Adrenal gland (tissue), 12 donors: Measurements from ENCODE around the gene GRAMD1B. TPM values are rescaled to one million over a fixed set of nuclear protein-coding genes. Genes with fewer than 3 reads are reported as not detected.

Source experiments
- DNase-seq, 7 donors: peaks; one replicate each; pipeline ENCODE4 v3.0.0-alpha.2; 2019 to 2020
- H3K27ac ChIP-seq, 5 donors: fragments of 200-600 bp; sonication (generic) in 4 of 5; 1 replicate in 3 of 5; 2 replicates in 2 of 5; pipeline versions ENCODE4 v1.5.1 to v1.8.0; 2016 to 2020; ENCODE audit warnings: mild to moderate bottlenecking in 1 of 5
- H3K27me3 ChIP-seq: fragments of 200-600 bp; 2 replicates; pipeline ENCODE4 v1.8.0; 2021
- H3K36me3 ChIP-seq, 2 donors: fragments of 200-600 bp; replicated peaks in 1 of 2; 1 replicate in 1 of 2; 2 replicates in 1 of 2; pipeline versions ENCODE4 v1.5.1 to v1.8.0; 2018 to 2022
- H3K4me1 ChIP-seq, 2 donors: fragments of 200-600 bp; replicated peaks in 1 of 2; 1 replicate in 1 of 2; 2 replicates in 1 of 2; pipeline versions ENCODE4 v1.5.1 to v1.8.0; 2018 to 2021
- H3K4me3 ChIP-seq, 4 donors: fragments of 200-600 bp; sonication (generic) in 3 of 4; one replicate each; pipeline ENCODE4 v1.5.1; 2016 to 2018
- H3K9me3 ChIP-seq, 3 donors: fragments of 200-600 bp; sonication (generic) in 1 of 3; replicated peaks in 1 of 3; 1 replicate in 2 of 3; 2 replicates in 1 of 3; pipeline versions ENCODE4 v1.5.1 to v1.8.0; 2016 to 2021
- POLR2A ChIP-seq, 2 donors: fragments of 450-650 bp; IDR thresholded peaks; one replicate each; pipeline ENCODE4 v1.6.1; 2017; ENCODE audit warnings: antibody characterized with exemption in 2 of 2, mild to moderate bottlenecking in 2 of 2, moderate library complexity in 1 of 2
- WGBS, 4 donors: extraction: QIAGEN DNeasy Blood & Tissue Kit in 2 of 4; methylation state at CpG; one replicate each; pipeline versions ENCODE4 v1.1.5 to v1.1.7; 2013 to 2017; 5-methylcytosine and 5-hydroxymethylcytosine counted together
- intact Hi-C, 2 donors: fragments of 100-400 bp; cut with DNase I; formaldehyde crosslinking; loops; one replicate each; pipeline versions ENCODE4 v1.14.1 to v1.15.0; 2022 to 2023
- polyA plus RNA-seq, 3 donors: library from polyadenylated mRNA; stranded (reverse); fragments of 200-250 nt in 2 of 3; fragments of 350-450 nt in 1 of 3; fragmentation: Illumina TruSeq in 1 of 3; extraction: RNeasy Lipid Tissue Mini Kit (QIAGEN cat#74804) in 1 of 3; gene quantifications; one replicate each; pipeline ENCODE4 v1.2.3, GENCODE V29; 2013 to 2014
- total RNA-seq, 9 donors: library from RNA; depleted of rRNA in 4 of 9; stranded (reverse); fragments of >200 nt in 4 of 9; fragments of 120-200 nt in 1 of 9; fragmentation: NEBNext Ultra II Directional in 1 of 9; extraction: Animal tissue kit (Norgen Biotek cat#: 25700) in 1 of 9; gene quantifications; one replicate each; pipeline versions ENCODE4 v1.1.0 to v1.2.4, GENCODE V29; 2013 to 2023
- TF ChIP-seq, protein P1 (sequence below), 6 experiments: fragments of 450-650 bp in 4 of 6; fragments of 200-600 bp in 2 of 6; sonication (generic) in 1 of 6; IDR thresholded peaks; 1 replicate in 5 of 6; 2 replicates in 1 of 6; pipeline versions ENCODE4 v1.5.1 to v1.8.0; 2016 to 2021; ENCODE audit warnings: antibody characterized with exemption in 6 of 6, mild to moderate bottlenecking in 2 of 6, moderate library complexity in 1 of 6
- donor health status: healthy with polysubstance abuse.
- donor health status: Bipolar disorder and iron deficiency.
- donor health status: DM: yes; HTN: yes; CAD: no.
- donor health status: DM: no; HTN: no; CAD: no.
- donor health status: DM: no; HTN: no; CAD: no.
- donor health status: DM: yes; HTN: yes; CAD: no.

GRAMD1B gene
- total and polyA plus RNA-seq, 12 donors, result 101 to 1,898 (median 285) TPM

DNA sequence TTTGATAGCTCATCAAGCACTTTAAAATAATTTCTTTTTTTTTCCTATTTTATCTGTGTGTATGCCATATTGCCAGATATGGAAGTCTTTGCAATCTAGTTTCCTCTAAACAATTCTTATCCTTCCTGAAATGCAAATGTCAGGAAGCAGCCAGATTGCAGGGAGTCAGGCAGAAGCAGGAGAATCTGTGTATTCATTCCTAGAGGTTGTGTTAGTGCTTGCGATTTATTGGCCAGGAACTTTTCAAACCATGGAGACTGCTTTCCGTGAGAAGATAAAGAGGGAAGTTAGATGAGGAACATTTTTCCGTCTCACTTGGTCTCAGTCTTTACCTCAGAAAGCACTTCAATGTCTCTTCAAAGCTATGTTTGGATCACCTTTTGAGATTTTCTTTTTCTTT, 91.9 kb downstream of the GRAMD1B start:
- intact Hi-C loops, result no loop called here
- Histone ChIP-seq H3K27ac (peak overlapping the region in 2 of 5 donors; percentile 38 to 88), H3K4me3 (no peak overlapping the region), H3K4me1 (peaks cover 45 to 90% of the 10 kb centered on the region in 2 donors), H3K27me3 (no peaks in the 10 kb centered on the region), H3K9me3 (no peaks in the 10 kb centered on the region), H3K36me3 (no peaks in the 10 kb centered on the region)
- DNase-seq, result no peak
- TF ChIP-seq POLR2A (IDR thresholded peaks at IDR 0.05), result no peak
- TF ChIP-seq, protein P1, sequence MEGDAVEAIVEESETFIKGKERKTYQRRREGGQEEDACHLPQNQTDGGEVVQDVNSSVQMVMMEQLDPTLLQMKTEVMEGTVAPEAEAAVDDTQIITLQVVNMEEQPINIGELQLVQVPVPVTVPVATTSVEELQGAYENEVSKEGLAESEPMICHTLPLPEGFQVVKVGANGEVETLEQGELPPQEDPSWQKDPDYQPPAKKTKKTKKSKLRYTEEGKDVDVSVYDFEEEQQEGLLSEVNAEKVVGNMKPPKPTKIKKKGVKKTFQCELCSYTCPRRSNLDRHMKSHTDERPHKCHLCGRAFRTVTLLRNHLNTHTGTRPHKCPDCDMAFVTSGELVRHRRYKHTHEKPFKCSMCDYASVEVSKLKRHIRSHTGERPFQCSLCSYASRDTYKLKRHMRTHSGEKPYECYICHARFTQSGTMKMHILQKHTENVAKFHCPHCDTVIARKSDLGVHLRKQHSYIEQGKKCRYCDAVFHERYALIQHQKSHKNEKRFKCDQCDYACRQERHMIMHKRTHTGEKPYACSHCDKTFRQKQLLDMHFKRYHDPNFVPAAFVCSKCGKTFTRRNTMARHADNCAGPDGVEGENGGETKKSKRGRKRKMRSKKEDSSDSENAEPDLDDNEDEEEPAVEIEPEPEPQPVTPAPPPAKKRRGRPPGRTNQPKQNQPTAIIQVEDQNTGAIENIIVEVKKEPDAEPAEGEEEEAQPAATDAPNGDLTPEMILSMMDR (IDR thresholded peaks at IDR 0.05), result no peak
- WGBS, 4 donors, result 69 to 79% (median 71%) methylated on average over 3 of the region's 3 CpGs

DNA sequence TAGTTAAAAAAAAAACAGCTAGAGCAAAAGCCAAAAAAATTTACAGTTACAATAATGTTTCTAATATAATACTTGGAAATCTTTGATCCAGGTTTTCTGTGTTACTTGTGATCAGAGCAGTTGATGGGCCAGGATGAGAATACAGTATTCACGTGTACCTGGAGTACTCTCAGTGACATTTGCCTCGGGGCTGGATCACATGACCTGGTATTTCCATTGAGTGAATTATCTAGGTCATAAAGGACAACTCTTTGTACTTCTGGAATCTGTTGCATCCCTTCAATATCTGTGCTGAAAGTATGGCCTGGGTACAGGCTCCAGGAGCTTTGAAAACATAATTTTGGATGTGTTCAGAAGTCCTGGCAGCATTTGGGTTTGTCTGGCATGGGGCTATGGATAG, 93.5 kb downstream of the GRAMD1B start:
- TF ChIP-seq POLR2A (IDR thresholded peaks at IDR 0.05), result no peak
- TF ChIP-seq, protein P1 (IDR thresholded peaks at IDR 0.05), result no peak
- Histone ChIP-seq H3K27ac (peak overlapping the region in 3 of 5 donors; percentile 26 to 72 (median 68)), H3K4me3 (no peak overlapping the region), H3K27me3 (no peaks in the 10 kb centered on the region), H3K36me3 (no peaks in the 10 kb centered on the region), H3K9me3 (no peaks in the 10 kb centered on the region), H3K4me1 (peaks cover 36 to 82% of the 10 kb centered on the region in 2 donors)
- peak in 2 of 7 donors; percentile 40 to 55 for DNase-seq
- intact Hi-C loops, result no loop called here
- WGBS, 4 donors, result 28 to 45% (median 38%) methylated on average over 2 of the region's 2 CpGs

DNA sequence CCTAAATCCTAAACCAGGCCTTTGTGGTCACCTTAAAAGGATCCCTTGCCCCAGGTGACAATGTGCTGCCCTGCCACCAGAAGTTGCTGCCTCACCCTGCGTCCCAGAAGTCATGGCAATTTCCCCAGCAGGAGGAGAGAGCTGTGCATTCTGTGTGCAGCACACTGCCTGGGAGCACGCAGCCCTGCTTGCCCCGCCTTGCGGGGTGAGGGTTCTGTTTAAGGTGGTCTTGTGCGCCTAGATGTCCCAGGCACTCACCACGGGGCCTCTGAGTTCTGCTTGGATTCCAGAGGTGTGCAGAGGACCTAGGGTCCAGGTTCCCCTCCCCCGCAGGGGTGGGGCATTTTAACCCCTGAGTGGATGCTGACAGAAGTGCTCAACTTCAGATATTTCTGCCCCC, 95.0 kb downstream of the GRAMD1B start:
- peak overlapping the region in 1 of 4 donors; percentile 50 for H3K4me3 ChIP-seq
- 39 to 58% (median 47%) methylated on average over 2 to 7 of the region's 7 CpGs; no CpG with 5 or more reads in 1 of the 4 donors for WGBS, 4 donors
- DNase-seq, result peak in 1 of 7 donors; percentile 50

DNA sequence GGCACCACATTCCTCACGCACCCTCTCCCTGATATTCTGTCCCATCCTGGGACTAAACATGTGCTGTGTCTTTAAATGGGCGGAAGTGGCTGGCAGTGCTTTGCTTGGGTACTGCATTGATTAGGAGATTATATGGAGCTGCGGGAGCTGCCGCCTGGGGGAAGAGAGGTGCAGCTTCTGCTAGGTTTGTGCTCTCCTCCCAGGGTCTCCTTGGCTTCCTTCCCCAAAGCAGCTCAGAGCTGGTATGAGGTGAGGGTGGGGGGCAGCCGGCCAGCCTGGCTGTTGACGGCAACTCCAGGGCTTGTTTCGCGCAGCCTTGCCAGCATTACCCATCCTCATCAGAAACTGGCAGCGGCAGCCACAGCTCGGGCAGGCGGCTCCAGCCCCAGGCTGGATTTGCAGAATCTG, 95.4 kb downstream of the GRAMD1B start:
- peak in 2 of 7 donors; percentile 46 to 60 for DNase-seq
- no peaks in the 10 kb centered on the region for H3K9me3 ChIP-seq
- H3K27ac ChIP-seq, result peak overlapping the region in 3 of 5 donors; percentile 58 to 73 (median 72)
- peaks cover 19 to 62% of the 10 kb centered on the region in 2 donors for H3K4me1 ChIP-seq
- peak overlapping the region in 1 of 4 donors; percentile 50 for H3K4me3 ChIP-seq
- TF ChIP-seq, protein P1 (IDR thresholded peaks at IDR 0.05), result peak in 1 of 6 experiments; percentile 7
- peak in 1 of 2 donors; percentile 33 for TF ChIP-seq POLR2A (IDR thresholded peaks at IDR 0.05)
- no peaks in the 10 kb centered on the region for H3K27me3 ChIP-seq
- 29 to 41% (median 34%) methylated on average over 8 to 11 of the region's 11 CpGs for WGBS, 4 donors
- intact Hi-C loops, result no loop called here
- no peaks in the 10 kb centered on the region for H3K36me3 ChIP-seq

More for the DNA sequence above, 95.0 kb downstream of the GRAMD1B start:
- Histone ChIP-seq H3K27me3 (no peaks in the 10 kb centered on the region), H3K9me3 (no peaks in the 10 kb centered on the region), H3K27ac (peak overlapping the region in 3 of 5 donors; percentile 58 to 73 (median 72)), H3K36me3 (no peaks in the 10 kb centered on the region), H3K4me1 (peaks cover 22 to 66% of the 10 kb centered on the region in 2 donors)
- intact Hi-C loops, result no loop called here
- TF ChIP-seq, protein P1 (IDR thresholded peaks at IDR 0.05), result no peak
- no peak for TF ChIP-seq POLR2A (IDR thresholded peaks at IDR 0.05)
